T-cell (primary cell): ENCODE results near the gene IMMP1L. TPM values are rescaled to one million over a fixed set of nuclear protein-coding genes. Genes with fewer than 3 reads are reported as not detected.

Experiments used
- ATAC-seq, 4 experiments: fragments of 200-7000 bp in 3 of 4; fragments of 150-1000 bp in 1 of 4; cut with Tn5 transposase; replicated peaks in 1 of 4; 1 replicate in 3 of 4; 2 replicates in 1 of 4; pipeline ENCODE4 v1.10.0; 2021; ENCODE audit warnings: moderate library complexity in 3 of 4, mild to moderate bottlenecking in 2 of 4, moderate number of reproducible peaks in 1 of 4
- CTCF ChIA-PET, 2 donors: fragments of 300-600 bp; sonication (Branson Sonifier 250); formaldehyde crosslinking; loops; one replicate each; lab custom pipeline; 2022; ENCODE audit warnings: antibody characterized with exemption in 2 of 2; lab: Charles Lee
- POLR2A ChIA-PET, 2 donors: fragments of 300-600 bp; sonication (Branson Sonifier 250); formaldehyde crosslinking; loops; one replicate each; lab custom pipeline; 2022; ENCODE audit warnings: antibody characterized with exemption in 2 of 2; lab: Charles Lee
- DNase-seq, 35 experiments: peaks; one replicate each; pipeline versions ENCODE4 v3.0.0 to v3.0.0-alpha.2; 2013 to 2023
- H3K27ac ChIP-seq: one replicate; pipeline ENCODE4 v1.5.1; 2013; ENCODE audit warnings: low read length
- H3K27me3 ChIP-seq, 2 experiments: replicated peaks in 1 of 2; 1 replicate in 1 of 2; 2 replicates in 1 of 2; pipeline versions ENCODE4 v1.6.1 to v1.7.0; 2013; ENCODE audit warnings: low read length in 1 of 2, mixed read lengths in 1 of 2; ENCODE audit not compliant: control insufficient read depth in 2 of 2, insufficient read depth in 2 of 2; ENCODE audit errors: extremely low read depth in 1 of 2
- H3K36me3 ChIP-seq, 2 donors: 1 replicate in 1 of 2; 2 replicates in 1 of 2; pipeline versions ENCODE4 v1.6.1 to v1.7.0; 2013; ENCODE audit warnings: low read length in 1 of 2; ENCODE audit not compliant: control insufficient read depth in 2 of 2, insufficient read depth in 1 of 2; ENCODE audit errors: extremely low read depth in 1 of 2
- H3K4me1 ChIP-seq, 2 experiments: 1 replicate in 1 of 2; 2 replicates in 1 of 2; pipeline versions ENCODE4 v1.6.1 to v1.7.0; 2013; ENCODE audit warnings: low read length in 2 of 2, mixed read lengths in 1 of 2; ENCODE audit not compliant: insufficient read depth in 2 of 2, control insufficient read depth in 1 of 2; ENCODE audit errors: extremely low read depth in 1 of 2
- H3K4me3 ChIP-seq, 2 donors: 1 replicate in 1 of 2; 2 replicates in 1 of 2; pipeline versions ENCODE4 v1.5.1 to v1.7.0; 2013; ENCODE audit warnings: mild to moderate bottlenecking in 2 of 2, low read length in 1 of 2, moderate library complexity in 1 of 2; ENCODE audit not compliant: control insufficient read depth in 1 of 2; ENCODE audit errors: extremely low read depth in 1 of 2
- H3K9me3 ChIP-seq: 2 replicates; pipeline ENCODE4 v1.7.0; 2013
- H3K27ac Mint-ChIP-seq, 2 donors: one replicate each; pipeline ENCODE4 v1.8.0; 2020 to 2021; ENCODE audit warnings: mild to moderate bottlenecking in 2 of 2, mixed read lengths in 2 of 2
- H3K27me3 Mint-ChIP-seq, 2 donors: one replicate each; pipeline ENCODE4 v1.8.0; 2021 to 2022; ENCODE audit warnings: mixed read lengths in 2 of 2
- H3K36me3 Mint-ChIP-seq: one replicate; pipeline ENCODE4 v1.8.0; 2021; ENCODE audit warnings: mixed read lengths
- H3K4me1 Mint-ChIP-seq, 3 donors: one replicate each; pipeline ENCODE4 v1.8.0; 2020 to 2022; ENCODE audit warnings: mixed read lengths in 3 of 3, mild to moderate bottlenecking in 1 of 3
- H3K4me3 Mint-ChIP-seq, 3 donors: one replicate each; pipeline ENCODE4 v1.8.0; 2020 to 2022; ENCODE audit warnings: mild to moderate bottlenecking in 3 of 3, mixed read lengths in 3 of 3, moderate library complexity in 3 of 3
- H3K9me3 Mint-ChIP-seq, 3 donors: one replicate each; pipeline ENCODE4 v1.8.0; 2020 to 2022; ENCODE audit warnings: mixed read lengths in 3 of 3
- WGBS: methylation state at CpG from one replicate; pipeline ENCODE4 v1.1.5; 2013; ENCODE audit warnings: missing lambda C conversion rate; ENCODE audit not compliant: insufficient coverage; 5-methylcytosine and 5-hydroxymethylcytosine counted together
- total RNA-seq, 35 experiments: library from RNA in 6 of 35; stranded (reverse) in 6 of 35; fragments of 120-200 nt in 1 of 35; gene quantifications; one replicate each; pipeline versions ENCODE4 v1.2.1 to v1.2.4 and lab custom pipeline; 2013 to 2026

The IMMP1L gene
- total RNA-seq, 5 donors from 2014 or later (not counting 1 experiment from before 2014, with no cell fraction given) = 8.2 to 16.3 (median 14.2) TPM

DNA sequence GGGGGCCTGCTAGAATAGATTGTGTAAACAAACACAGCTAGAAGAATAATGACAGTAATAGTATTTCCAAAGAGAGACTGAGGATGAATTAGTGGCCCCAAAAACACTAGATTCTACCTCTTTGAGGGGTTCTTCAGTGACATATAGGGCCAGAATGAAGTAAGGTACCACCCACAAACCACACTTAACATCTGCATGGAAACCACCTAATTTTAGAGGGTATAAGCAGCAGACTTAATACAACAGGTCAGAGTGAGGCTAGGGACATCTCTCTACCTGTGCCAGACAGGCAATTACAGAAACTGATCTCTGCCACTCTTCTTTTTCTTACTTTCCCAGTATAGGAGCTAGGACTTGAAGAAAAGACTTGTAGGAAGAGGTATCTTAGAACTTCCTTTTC is 20.3 kb upstream of the IMMP1L start:
- H3K9me3 ChIP-seq = no peaks in the 10 kb centered on the region
- POLR2A ChIA-PET = no interaction called here

DNA sequence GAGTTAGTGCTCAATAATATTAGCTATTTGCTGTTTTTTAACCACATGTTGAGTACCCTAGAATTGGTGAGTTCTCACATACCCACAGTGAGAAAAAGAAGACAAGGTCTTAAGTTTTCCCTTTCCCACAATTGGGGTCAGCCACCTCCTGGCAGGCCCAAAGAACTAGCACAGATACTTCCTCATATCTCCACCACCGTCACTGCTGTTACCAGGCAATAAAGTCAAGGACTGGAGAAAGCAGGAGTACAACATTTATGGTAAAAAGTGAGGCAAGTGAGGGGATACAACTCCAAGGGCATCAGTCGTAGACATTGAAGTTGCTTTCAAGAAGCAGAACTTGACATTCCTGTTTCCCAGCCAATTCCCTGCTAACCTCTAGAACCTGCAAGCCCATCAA is 19.8 kb upstream of the IMMP1L start:
- H3K27ac Mint-ChIP-seq = no peak overlapping the region
- POLR2A ChIA-PET = no interaction called here
- H3K27me3 Mint-ChIP-seq = no peaks in the 10 kb centered on the region
- no peak overlapping the region for H3K4me3 ChIP-seq
- H3K27me3 ChIP-seq = no peaks in the 10 kb centered on the region
- H3K9me3 ChIP-seq = peaks cover 2% of the 10 kb centered on the region
- DNase-seq (no peak), ATAC-seq (no peak)
- CTCF ChIA-PET = no interaction called here
- no peaks in the 10 kb centered on the region for H3K4me1 ChIP-seq
- no peak overlapping the region for H3K27ac ChIP-seq
- no CpG with 5 or more reads among the region's 2 CpGs for WGBS
- no peak overlapping the region for H3K4me3 Mint-ChIP-seq
- peaks cover 31% of the 10 kb centered on the region for H3K36me3 Mint-ChIP-seq
- no peaks in the 10 kb centered on the region for H3K9me3 Mint-ChIP-seq
- peaks cover 0 to 3% of the 10 kb centered on the region in 2 donors for H3K36me3 ChIP-seq
- H3K4me1 Mint-ChIP-seq = peaks cover 0 to 20% (median 0%) of the 10 kb centered on the region in 3 donors

More for the DNA sequence above, 20.3 kb upstream of the IMMP1L start:
- H3K4me3 Mint-ChIP-seq = no peak overlapping the region
- Histone ChIP-seq H3K4me1 (no peaks in the 10 kb centered on the region), H3K27me3 (no peaks in the 10 kb centered on the region), H3K4me3 (no peak overlapping the region), H3K36me3 (no peaks in the 10 kb centered on the region), H3K27ac (no peak overlapping the region)
- H3K4me1 Mint-ChIP-seq = peaks cover 0 to 20% (median 0%) of the 10 kb centered on the region in 3 donors
- H3K27me3 Mint-ChIP-seq = no peaks in the 10 kb centered on the region
- DNase-seq = no peak
- no peak overlapping the region for H3K27ac Mint-ChIP-seq
- ATAC-seq = no peak
- H3K9me3 Mint-ChIP-seq = no peaks in the 10 kb centered on the region
- CTCF ChIA-PET = no interaction called here
- H3K36me3 Mint-ChIP-seq = peaks cover 28% of the 10 kb centered on the region

DNA sequence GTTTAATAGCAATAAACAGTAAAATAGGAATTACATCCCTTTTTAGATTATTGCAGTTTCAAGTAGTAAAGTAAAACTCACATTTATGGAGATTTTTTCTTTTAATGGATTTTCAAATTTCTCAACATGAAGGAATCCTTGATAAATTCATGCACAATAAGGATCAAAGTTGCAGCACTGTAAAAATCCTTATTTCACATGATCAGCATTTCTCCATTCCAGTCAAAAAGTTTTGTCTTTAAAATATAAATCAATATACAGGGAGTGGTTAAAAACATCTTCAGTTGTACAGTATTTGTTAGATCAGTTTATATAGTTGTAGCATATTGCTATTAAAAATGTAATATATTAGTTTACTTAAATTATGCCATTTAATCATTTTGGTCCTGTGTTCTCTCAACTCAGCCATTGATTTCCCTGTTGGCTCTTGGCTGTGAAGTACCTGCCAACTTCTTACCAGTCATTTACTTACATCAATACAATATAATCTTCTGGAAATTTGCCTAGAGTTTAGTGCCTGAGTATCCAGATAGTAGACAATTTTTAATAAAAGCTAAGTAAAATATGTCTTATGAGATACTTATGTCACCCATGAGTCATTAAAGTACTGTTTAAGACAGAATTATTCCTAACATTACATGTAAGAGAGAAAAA is 12.2 kb upstream of the IMMP1L start:
- ChIA-PET CTCF (interaction anchor here in 1 of 2 donors (0.6 kb wide), 1 partner anchor 885 kb away, joined by 3 read pairs; no protein-coding TSS in a partner anchor), POLR2A (no interaction called here)
- peaks cover 3% of the 10 kb centered on the region for H3K9me3 ChIP-seq
- no peaks in the 10 kb centered on the region for H3K27me3 ChIP-seq
- DNase-seq (no peak), ATAC-seq (no peak)
- H3K4me1 Mint-ChIP-seq = no peaks in the 10 kb centered on the region
- H3K27ac ChIP-seq = no peak overlapping the region
- H3K4me3 Mint-ChIP-seq = no peak overlapping the region
- no peaks in the 10 kb centered on the region for H3K27me3 Mint-ChIP-seq
- peaks cover 0 to 4% of the 10 kb centered on the region in 2 donors for H3K36me3 ChIP-seq
- H3K4me3 ChIP-seq = no peak overlapping the region
- H3K27ac Mint-ChIP-seq = no peak overlapping the region
- H3K36me3 Mint-ChIP-seq = peaks cover 15% of the 10 kb centered on the region
- H3K4me1 ChIP-seq = no peaks in the 10 kb centered on the region
- no peaks in the 10 kb centered on the region for H3K9me3 Mint-ChIP-seq

DNA sequence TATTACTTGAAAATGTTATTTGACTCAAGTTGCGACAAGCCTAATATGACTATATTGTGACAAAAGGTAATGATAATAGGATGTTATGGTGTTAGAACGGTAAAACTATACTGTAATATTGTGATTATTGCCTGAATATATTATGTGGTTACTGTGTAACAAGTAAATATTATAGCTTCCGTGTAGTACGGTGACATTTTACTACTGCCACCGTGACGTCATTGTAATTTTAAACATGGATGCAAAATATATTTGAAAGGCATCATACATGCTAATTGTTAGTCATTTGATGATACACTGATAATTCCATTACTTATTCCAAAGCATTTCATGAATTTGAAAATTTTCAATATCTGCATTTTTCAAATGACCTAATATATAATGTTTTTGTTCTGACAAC is 2.7 kb upstream of the IMMP1L start:
- ATAC-seq (no peak), DNase-seq (no peak)
- H3K4me3 Mint-ChIP-seq = no peak overlapping the region
- no peaks in the 10 kb centered on the region for H3K36me3 Mint-ChIP-seq
- CTCF ChIA-PET = interaction anchor here (0.5 to 0.6 kb wide), 2 partner anchors 10 to 22 kb away, joined by 3 to 6 read pairs; no protein-coding TSS in a partner anchor
- no peaks in the 10 kb centered on the region for H3K9me3 Mint-ChIP-seq
- H3K27me3 Mint-ChIP-seq = no peaks in the 10 kb centered on the region
- Histone ChIP-seq H3K4me1 (peaks cover 2 to 24% of the 10 kb centered on the region in 2 experiments), H3K4me3 (no peak overlapping the region), H3K36me3 (no peaks in the 10 kb centered on the region), H3K27me3 (no peaks in the 10 kb centered on the region), H3K27ac (no peak overlapping the region), H3K9me3 (no peaks in the 10 kb centered on the region)
- H3K27ac Mint-ChIP-seq = no peak overlapping the region
- peaks cover 34 to 50% (median 39%) of the 10 kb centered on the region in 3 donors for H3K4me1 Mint-ChIP-seq
- WGBS = 92% methylated on average over 4 of the region's 6 CpGs
- POLR2A ChIA-PET = interaction anchor here in 1 of 2 donors (0.6 kb wide), 1 partner anchor 243 kb away, joined by 3 read pairs; no protein-coding TSS in a partner anchor

DNA sequence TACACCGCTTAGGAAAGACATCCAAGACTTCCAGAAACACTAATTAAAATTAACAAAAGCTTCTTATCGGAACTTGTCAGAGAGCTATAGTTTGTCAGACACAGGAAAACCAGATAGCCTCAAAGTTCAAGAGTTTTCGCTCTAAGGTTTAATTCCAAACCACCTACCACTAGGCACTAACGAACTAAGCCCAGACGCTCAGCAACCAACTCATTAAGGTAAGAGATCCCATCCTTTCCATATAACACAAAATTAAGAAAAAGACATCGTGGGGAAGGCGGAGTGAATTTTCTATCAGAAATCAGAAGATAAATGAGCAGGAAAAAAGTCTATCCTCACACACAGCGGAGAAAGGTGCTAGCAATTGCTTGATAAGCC is 382 bp downstream of the IMMP1L start:
- Histone ChIP-seq H3K27me3 (no peaks in the 10 kb centered on the region), H3K4me1 (peaks cover 2 to 24% of the 10 kb centered on the region in 2 experiments), H3K27ac (peak overlapping the region; percentile 82), H3K4me3 (peak overlapping the region; percentile 58 to 95), H3K36me3 (peaks cover 0 to 7% of the 10 kb centered on the region in 2 donors), H3K9me3 (no peaks in the 10 kb centered on the region)
- peak; percentile 8 to 19 (median 12) for ATAC-seq
- H3K9me3 Mint-ChIP-seq = no peaks in the 10 kb centered on the region
- H3K36me3 Mint-ChIP-seq = peaks cover 15% of the 10 kb centered on the region
- ChIA-PET POLR2A (no interaction called here), CTCF (no interaction called here)
- no peak for DNase-seq
- H3K27ac Mint-ChIP-seq = peak overlapping the region; percentile 89 to 98
- H3K4me1 Mint-ChIP-seq = peaks cover 49 to 74% (median 54%) of the 10 kb centered on the region in 3 donors
- H3K27me3 Mint-ChIP-seq = no peaks in the 10 kb centered on the region
- H3K4me3 Mint-ChIP-seq = peak overlapping the region; percentile 93 to 98 (median 95)
- WGBS = 0% methylated on average over 2 of the region's 8 CpGs

DNA sequence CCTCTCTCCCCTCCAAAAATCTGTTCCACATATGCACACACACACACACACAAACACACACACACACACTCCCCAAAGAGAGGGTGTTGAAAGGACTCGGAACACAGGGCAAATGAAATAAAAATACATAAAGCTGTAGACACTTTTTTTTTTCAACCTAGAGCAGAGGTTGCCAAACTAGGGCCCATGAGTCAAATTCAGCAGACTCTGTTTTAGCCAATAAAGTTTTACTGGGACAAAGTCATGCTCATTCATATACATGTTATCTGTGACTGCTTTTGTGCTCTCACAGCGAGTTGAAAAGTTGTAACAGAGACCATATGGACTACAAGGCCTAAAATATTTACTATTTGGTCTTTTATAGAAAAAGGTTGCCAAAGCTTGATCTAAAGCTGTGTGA is 8.9 kb downstream of the IMMP1L start:
- no peak for ATAC-seq
- Mint-ChIP-seq H3K27me3 (no peaks in the 10 kb centered on the region), H3K36me3 (peaks cover 44% of the 10 kb centered on the region), H3K4me1 (peaks cover 38 to 39% (median 39%) of the 10 kb centered on the region in 3 donors), H3K27ac (no peak overlapping the region), H3K4me3 (no peak overlapping the region), H3K9me3 (no peaks in the 10 kb centered on the region)
- DNase-seq = no peak
- Histone ChIP-seq H3K4me3 (no peak overlapping the region), H3K4me1 (no peaks in the 10 kb centered on the region), H3K9me3 (no peaks in the 10 kb centered on the region), H3K27me3 (no peaks in the 10 kb centered on the region), H3K27ac (no peak overlapping the region), H3K36me3 (peaks cover 0 to 7% of the 10 kb centered on the region in 2 donors)
- no CpG with 5 or more reads among the region's 2 CpGs for WGBS
- CTCF ChIA-PET = no interaction called here
- POLR2A ChIA-PET = no interaction called here
